GM12873 (cell line): Measurements from ENCODE around the gene DDX19B.

ENCODE experiments used
- CTCF ChIP-seq: IDR thresholded peaks from 2 replicates; pipeline ENCODE4 v1.5.1; 2012; ENCODE audit warnings: low read depth, mild to moderate bottlenecking, moderate library complexity, low read length, control low read depth; ENCODE audit not compliant: insufficient read depth; ENCODE audit errors: missing control alignments

DDX19B gene

GRCh38 chr16:70375636-70376611, 76.9 kb downstream of the DDX19B start:
- TF ChIP-seq CTCF: no peak

GRCh38 chr16:70377782-70378181, 78.8 kb downstream of the DDX19B start:
- TF ChIP-seq CTCF: no peak

GRCh38 chr16:70378869-70379493, 80.0 kb downstream of the DDX19B start:
- TF ChIP-seq CTCF: no peak

GRCh38 chr16:70380248-70380918, 81.4 kb downstream of the DDX19B start:
- no peak for TF ChIP-seq CTCF

GRCh38 chr16:70380919-70381603, 82.1 kb downstream of the DDX19B start:
- peak; percentile 38 for TF ChIP-seq CTCF

- TF ChIP-seq CTCF: no peak
These were observed 82.8 kb downstream of the DDX19B start for GRCh38 chr16:70381604-70382342.
